ENCODE data around the gene PARD3B. TPM values are rescaled to one million over a fixed set of nuclear protein-coding genes. Genes with fewer than 3 reads are reported as not detected.

Gene PARD3B
- total and polyA plus RNA-seq, 2 experiments from 2014 or later: 3.5 to 4.4 TPM

DNA sequence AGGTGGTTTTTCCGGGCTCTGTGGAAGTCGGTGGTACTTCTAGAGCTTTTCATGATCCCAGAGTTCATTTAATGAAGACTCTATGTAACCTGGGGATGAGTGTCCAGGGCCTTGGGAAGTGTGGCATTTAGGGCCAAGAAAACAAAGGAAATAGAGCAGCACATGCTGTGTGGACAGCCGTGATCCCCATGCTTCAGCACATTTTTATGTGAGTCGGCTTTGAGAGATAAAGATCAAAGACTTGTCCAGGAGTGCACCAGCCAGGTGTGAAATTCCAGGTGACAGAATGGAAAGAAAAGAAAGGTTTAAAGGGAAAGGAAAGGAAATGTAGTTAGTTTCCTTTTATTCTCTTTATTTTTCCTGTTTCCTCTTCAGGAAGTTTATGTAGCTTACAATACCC is 879.1 kb downstream of the PARD3B start:
- Histone ChIP-seq H3K36me3 (ENCODE audit: insufficient read depth) (no peaks in the 10 kb centered on the region), H3K9me2 (ENCODE audit: insufficient read depth) (peaks cover 20% of the 10 kb centered on the region), H4K20me1 (replicated peaks; ENCODE audit: insufficient read depth) (no peaks in the 10 kb centered on the region), H3K4me2 (no peak overlapping the region), H3K4me1 (ENCODE audit: insufficient read depth) (peaks cover 12% of the 10 kb centered on the region; the same call in 1 of the 2 replicates), H2AFZ (no peak overlapping the region), H3K27me3 (ENCODE audit: insufficient read depth) (no peaks in the 10 kb centered on the region), H3F3A (replicated peaks; ENCODE audit: low read depth) (no peaks in the 10 kb centered on the region), H3K4me3 (no peak overlapping the region), H3K79me2 (replicated peaks; ENCODE audit: insufficient read depth) (no peaks in the 10 kb centered on the region), H3K27ac (ENCODE audit: low read depth) (no peak overlapping the region)
- no peaks in the 10 kb centered on the region for H3K9me3 Mint-ChIP-seq
- H3K36me3 Mint-ChIP-seq (ENCODE audit: low read depth): no peaks in the 10 kb centered on the region
- DNase-seq (ENCODE audit: low spot score) (no peak), ATAC-seq (no peak)
- no peak overlapping the region for H3K4me3 Mint-ChIP-seq
- TF ChIP-seq ZNF331 (CRISPR knock-in tag; IDR thresholded peaks at IDR 0.05; ENCODE audit: low read depth): no peak
- TF ChIP-seq EZH2 (IDR thresholded peaks at IDR 0.05; ENCODE audit: low read depth, unreplicated experiment): no peak
- TF ChIP-seq, protein P1, sequence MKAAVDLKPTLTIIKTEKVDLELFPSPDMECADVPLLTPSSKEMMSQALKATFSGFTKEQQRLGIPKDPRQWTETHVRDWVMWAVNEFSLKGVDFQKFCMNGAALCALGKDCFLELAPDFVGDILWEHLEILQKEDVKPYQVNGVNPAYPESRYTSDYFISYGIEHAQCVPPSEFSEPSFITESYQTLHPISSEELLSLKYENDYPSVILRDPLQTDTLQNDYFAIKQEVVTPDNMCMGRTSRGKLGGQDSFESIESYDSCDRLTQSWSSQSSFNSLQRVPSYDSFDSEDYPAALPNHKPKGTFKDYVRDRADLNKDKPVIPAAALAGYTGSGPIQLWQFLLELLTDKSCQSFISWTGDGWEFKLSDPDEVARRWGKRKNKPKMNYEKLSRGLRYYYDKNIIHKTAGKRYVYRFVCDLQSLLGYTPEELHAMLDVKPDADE (IDR thresholded peaks at IDR 0.05): no peak
- TF ChIP-seq, protein P2, sequence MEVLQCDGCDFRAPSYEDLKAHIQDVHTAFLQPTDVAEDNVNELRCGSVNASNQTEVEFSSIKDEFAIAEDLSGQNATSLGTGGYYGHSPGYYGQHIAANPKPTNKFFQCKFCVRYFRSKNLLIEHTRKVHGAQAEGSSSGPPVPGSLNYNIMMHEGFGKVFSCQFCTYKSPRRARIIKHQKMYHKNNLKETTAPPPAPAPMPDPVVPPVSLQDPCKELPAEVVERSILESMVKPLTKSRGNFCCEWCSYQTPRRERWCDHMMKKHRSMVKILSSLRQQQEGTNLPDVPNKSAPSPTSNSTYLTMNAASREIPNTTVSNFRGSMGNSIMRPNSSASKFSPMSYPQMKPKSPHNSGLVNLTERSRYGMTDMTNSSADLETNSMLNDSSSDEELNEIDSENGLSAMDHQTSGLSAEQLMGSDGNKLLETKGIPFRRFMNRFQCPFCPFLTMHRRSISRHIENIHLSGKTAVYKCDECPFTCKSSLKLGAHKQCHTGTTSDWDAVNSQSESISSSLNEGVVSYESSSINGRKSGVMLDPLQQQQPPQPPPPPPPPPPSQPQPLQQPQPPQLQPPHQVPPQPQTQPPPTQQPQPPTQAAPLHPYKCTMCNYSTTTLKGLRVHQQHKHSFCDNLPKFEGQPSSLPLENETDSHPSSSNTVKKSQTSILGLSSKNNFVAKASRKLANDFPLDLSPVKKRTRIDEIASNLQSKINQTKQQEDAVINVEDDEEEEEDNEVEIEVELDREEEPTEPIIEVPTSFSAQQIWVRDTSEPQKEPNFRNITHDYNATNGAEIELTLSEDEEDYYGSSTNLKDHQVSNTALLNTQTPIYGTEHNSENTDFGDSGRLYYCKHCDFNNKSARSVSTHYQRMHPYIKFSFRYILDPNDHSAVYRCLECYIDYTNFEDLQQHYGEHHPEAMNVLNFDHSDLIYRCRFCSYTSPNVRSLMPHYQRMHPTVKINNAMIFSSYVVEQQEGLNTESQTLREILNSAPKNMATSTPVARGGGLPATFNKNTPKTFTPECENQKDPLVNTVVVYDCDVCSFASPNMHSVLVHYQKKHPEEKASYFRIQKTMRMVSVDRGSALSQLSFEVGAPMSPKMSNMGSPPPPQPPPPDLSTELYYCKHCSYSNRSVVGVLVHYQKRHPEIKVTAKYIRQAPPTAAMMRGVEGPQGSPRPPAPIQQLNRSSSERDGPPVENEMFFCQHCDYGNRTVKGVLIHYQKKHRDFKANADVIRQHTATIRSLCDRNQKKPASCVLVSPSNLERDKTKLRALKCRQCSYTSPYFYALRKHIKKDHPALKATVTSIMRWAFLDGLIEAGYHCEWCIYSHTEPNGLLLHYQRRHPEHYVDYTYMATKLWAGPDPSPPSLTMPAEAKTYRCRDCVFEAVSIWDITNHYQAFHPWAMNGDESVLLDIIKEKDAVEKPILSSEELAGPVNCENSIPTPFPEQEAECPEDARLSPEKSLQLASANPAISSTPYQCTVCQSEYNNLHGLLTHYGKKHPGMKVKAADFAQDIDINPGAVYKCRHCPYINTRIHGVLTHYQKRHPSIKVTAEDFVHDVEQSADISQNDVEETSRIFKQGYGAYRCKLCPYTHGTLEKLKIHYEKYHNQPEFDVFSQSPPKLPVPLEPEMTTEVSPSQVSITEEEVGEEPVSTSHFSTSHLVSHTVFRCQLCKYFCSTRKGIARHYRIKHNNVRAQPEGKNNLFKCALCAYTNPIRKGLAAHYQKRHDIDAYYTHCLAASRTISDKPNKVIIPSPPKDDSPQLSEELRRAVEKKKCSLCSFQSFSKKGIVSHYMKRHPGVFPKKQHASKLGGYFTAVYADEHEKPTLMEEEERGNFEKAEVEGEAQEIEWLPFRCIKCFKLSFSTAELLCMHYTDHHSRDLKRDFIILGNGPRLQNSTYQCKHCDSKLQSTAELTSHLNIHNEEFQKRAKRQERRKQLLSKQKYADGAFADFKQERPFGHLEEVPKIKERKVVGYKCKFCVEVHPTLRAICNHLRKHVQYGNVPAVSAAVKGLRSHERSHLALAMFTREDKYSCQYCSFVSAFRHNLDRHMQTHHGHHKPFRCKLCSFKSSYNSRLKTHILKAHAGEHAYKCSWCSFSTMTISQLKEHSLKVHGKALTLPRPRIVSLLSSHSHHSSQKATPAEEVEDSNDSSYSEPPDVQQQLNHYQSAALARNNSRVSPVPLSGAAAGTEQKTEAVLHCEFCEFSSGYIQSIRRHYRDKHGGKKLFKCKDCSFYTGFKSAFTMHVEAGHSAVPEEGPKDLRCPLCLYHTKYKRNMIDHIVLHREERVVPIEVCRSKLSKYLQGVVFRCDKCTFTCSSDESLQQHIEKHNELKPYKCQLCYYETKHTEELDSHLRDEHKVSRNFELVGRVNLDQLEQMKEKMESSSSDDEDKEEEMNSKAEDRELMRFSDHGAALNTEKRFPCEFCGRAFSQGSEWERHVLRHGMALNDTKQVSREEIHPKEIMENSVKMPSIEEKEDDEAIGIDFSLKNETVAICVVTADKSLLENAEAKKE (CRISPR knock-in tag; IDR thresholded peaks at IDR 0.05): no peak
- TF ChIP-seq POLR2AphosphoS5 (IDR thresholded peaks at IDR 0.05; ENCODE audit: low read depth): no peak
- TF ChIP-seq EZH2phosphoT487 (IDR thresholded peaks at IDR 0.05; ENCODE audit: unreplicated experiment): no peak
- no peak for TF ChIP-seq STAT1 (IDR thresholded peaks at IDR 0.05; ENCODE audit: unreplicated experiment)
- no peak for TF ChIP-seq JUNB (IDR thresholded peaks at IDR 0.05; ENCODE audit: unreplicated experiment)
- TF ChIP-seq, protein P3, sequence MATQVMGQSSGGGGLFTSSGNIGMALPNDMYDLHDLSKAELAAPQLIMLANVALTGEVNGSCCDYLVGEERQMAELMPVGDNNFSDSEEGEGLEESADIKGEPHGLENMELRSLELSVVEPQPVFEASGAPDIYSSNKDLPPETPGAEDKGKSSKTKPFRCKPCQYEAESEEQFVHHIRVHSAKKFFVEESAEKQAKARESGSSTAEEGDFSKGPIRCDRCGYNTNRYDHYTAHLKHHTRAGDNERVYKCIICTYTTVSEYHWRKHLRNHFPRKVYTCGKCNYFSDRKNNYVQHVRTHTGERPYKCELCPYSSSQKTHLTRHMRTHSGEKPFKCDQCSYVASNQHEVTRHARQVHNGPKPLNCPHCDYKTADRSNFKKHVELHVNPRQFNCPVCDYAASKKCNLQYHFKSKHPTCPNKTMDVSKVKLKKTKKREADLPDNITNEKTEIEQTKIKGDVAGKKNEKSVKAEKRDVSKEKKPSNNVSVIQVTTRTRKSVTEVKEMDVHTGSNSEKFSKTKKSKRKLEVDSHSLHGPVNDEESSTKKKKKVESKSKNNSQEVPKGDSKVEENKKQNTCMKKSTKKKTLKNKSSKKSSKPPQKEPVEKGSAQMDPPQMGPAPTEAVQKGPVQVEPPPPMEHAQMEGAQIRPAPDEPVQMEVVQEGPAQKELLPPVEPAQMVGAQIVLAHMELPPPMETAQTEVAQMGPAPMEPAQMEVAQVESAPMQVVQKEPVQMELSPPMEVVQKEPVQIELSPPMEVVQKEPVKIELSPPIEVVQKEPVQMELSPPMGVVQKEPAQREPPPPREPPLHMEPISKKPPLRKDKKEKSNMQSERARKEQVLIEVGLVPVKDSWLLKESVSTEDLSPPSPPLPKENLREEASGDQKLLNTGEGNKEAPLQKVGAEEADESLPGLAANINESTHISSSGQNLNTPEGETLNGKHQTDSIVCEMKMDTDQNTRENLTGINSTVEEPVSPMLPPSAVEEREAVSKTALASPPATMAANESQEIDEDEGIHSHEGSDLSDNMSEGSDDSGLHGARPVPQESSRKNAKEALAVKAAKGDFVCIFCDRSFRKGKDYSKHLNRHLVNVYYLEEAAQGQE (IDR thresholded peaks at IDR 0.05; ENCODE audit: unreplicated experiment): no peak
- TF ChIP-seq ZNF114 (CRISPR knock-in tag; IDR thresholded peaks at IDR 0.05): no peak
- no peak for TF ChIP-seq CREB1 (CRISPR knock-in tag; IDR thresholded peaks at IDR 0.05; ENCODE audit: low read depth)
- TF ChIP-seq NANOG (IDR thresholded peaks at IDR 0.05; ENCODE audit: borderline replicate concordance): no peak
- H3K27me3 Mint-ChIP-seq (ENCODE audit: insufficient read depth, low read depth, poor library complexity): no peaks in the 10 kb centered on the region
- peaks cover 13% of the 10 kb centered on the region for H3K4me1 Mint-ChIP-seq
- H3K27ac Mint-ChIP-seq: no peak overlapping the region
